PC-3 (cell line): ENCODE measurements around the gene SMARCD2. TPM values are rescaled to one million over a fixed set of nuclear protein-coding genes. Genes with fewer than 3 reads are reported as not detected.

Experiments used
- ATAC-seq: fragments of 200-7000 bp; cut with Tn5 transposase; 2 replicates; pipeline ENCODE4 v1.9.1; 2020; ENCODE audit warnings: mild to moderate bottlenecking, moderate library complexity
- BruUV-seq: library from RNA; stranded (reverse); fragments of 400-500 nt; replicated peaks from 2 replicates; lab custom pipeline; 2021; lab: Mats Ljungman, UMichigan
- CTCF ChIA-PET: fragments of 300-600 bp; sonication (Branson Sonifier 250); formaldehyde crosslinking; loops from one replicate; lab custom pipeline; 2022; ENCODE audit warnings: antibody characterized with exemption; lab: Charles Lee
- POLR2A ChIA-PET: fragments of 300-600 bp; sonication (Branson Sonifier 250); formaldehyde crosslinking; loops from one replicate; lab custom pipeline; 2022; ENCODE audit warnings: antibody characterized with exemption; ENCODE audit not compliant: unreplicated experiment; lab: Charles Lee
- DNase-seq: peaks from one replicate; pipeline ENCODE4 v3.0.0-alpha.2; 2015
- H2AFZ ChIP-seq: fragments of 300-600 bp; sonication (generic); 2 replicates; pipeline ENCODE4 v1.6.0; 2016; ENCODE audit warnings: antibody characterized with exemption, low read length
- H3F3A ChIP-seq: fragments of 300-600 bp; sonication (generic); one replicate; pipeline ENCODE4 v1.6.0; 2017; ENCODE audit warnings: antibody characterized with exemption, low read length, control low read depth, mild to moderate bottlenecking; ENCODE audit not compliant: unreplicated experiment
- H3K27ac ChIP-seq: fragments of 300-600 bp; sonication (generic); 2 replicates; pipeline ENCODE4 v1.5.1; 2016; ENCODE audit warnings: mild to moderate bottlenecking, low read length
- H3K27me3 ChIP-seq: fragments of 300-600 bp; sonication (generic); 2 replicates; pipeline ENCODE4 v1.6.1; 2016; ENCODE audit warnings: low read length, mixed read lengths
- H3K36me3 ChIP-seq: fragments of 300-600 bp; sonication (generic); 2 replicates; pipeline ENCODE4 v1.6.1; 2016; ENCODE audit warnings: low read depth, mixed run types, low read length, mixed read lengths
- H3K4me1 ChIP-seq: fragments of 300-600 bp; sonication (generic); 2 replicates; pipeline ENCODE4 v1.5.1; 2016; ENCODE audit warnings: low read length; ENCODE audit not compliant: insufficient read depth
- H3K4me2 ChIP-seq: fragments of 300-600 bp; sonication (generic); 2 replicates; pipeline ENCODE4 v1.6.0; 2016; ENCODE audit warnings: low read length
- H3K4me3 ChIP-seq: fragments of 300-600 bp; sonication (generic); 2 replicates; pipeline ENCODE4 v1.5.1; 2016; ENCODE audit warnings: mild to moderate bottlenecking, low read length, mixed read lengths
- H3K79me2 ChIP-seq: fragments of 300-600 bp; sonication (generic); 2 replicates; pipeline ENCODE4 v1.6.1; 2017; ENCODE audit warnings: low read length, mixed read lengths
- H3K9ac ChIP-seq: fragments of 300-600 bp; sonication (generic); 2 replicates; pipeline ENCODE4 v1.6.0; 2016; ENCODE audit warnings: mild to moderate bottlenecking, low read length
- H3K9me2 ChIP-seq: fragments of 300-600 bp; sonication (generic); replicated peaks from 2 replicates; pipeline ENCODE4 v1.6.1; 2016; ENCODE audit warnings: mixed run types, low read length, mixed read lengths
- H3K9me3 ChIP-seq: fragments of 300-600 bp; sonication (generic); 2 replicates; pipeline ENCODE4 v1.6.1; 2016; ENCODE audit warnings: low read length, mixed read lengths
- H4K20me1 ChIP-seq: fragments of 300-600 bp; sonication (generic); 2 replicates; pipeline ENCODE4 v1.6.1; 2016; ENCODE audit warnings: low read length, mixed read lengths
- EZH2 ChIP-seq: fragments of 300-600 bp; sonication (generic); IDR thresholded peaks from one replicate; pipeline ENCODE4 v1.6.1; 2017; ENCODE audit warnings: antibody characterized with exemption, mild to moderate bottlenecking, low read length; ENCODE audit not compliant: unreplicated experiment
- EZH2phosphoT487 ChIP-seq: fragments of 300-600 bp; sonication (generic); IDR thresholded peaks from 2 replicates; pipeline ENCODE4 v1.6.1; 2018; ENCODE audit warnings: mild to moderate bottlenecking, antibody characterized with exemption, low read length, borderline replicate concordance
- intact Hi-C: fragments of 100-400 bp; cut with micrococcal nuclease; formaldehyde crosslinking; loops from 2 replicates; pipeline ENCODE4 v1.9.0; 2023
- total RNA-seq: library from RNA; depleted of rRNA; stranded (reverse); fragments of >200 nt; gene quantifications from 2 replicates; pipeline ENCODE4 v1.2.3, GENCODE V29; 2014
- TF ChIP-seq, protein P1 (sequence below): fragments of 300-600 bp; sonication (generic); conservative IDR thresholded peaks from 2 replicates; pipeline ENCODE4 v1.5.1; 2017; ENCODE audit warnings: antibody characterized with exemption, low read depth, mild to moderate bottlenecking, low read length

SMARCD2 gene
- total RNA-seq, 1 experiment from 2014 or later: 152 TPM

DNA sequence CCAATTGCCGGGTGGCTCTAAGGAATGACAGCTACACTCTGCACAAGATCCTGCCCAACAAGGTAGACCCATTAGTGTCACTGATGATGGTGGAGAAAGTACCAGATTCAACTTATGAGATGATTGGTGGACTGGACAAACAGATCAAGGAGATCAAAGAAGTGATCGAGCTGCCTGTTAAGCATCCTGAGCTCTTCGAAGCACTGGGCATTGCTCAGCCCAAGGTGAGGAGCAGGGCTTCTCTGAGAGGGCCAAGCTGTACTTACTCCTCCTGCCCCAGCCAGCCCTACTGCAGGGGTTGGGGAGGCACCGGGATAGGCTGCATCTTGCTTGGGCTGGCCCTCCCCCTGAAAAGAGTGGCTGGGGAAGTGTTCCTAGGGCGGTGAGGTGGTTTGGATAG is 12.2 kb downstream of the SMARCD2 start:
- Histone ChIP-seq H3K27me3 (no peaks in the 10 kb centered on the region), H2AFZ (no peak overlapping the region), H3K9me3 (no peaks in the 10 kb centered on the region), H3K9ac (no peak overlapping the region), H4K20me1 (peaks cover 29% of the 10 kb centered on the region), H3K27ac (no peak overlapping the region), H3K4me1 (peaks cover 21% of the 10 kb centered on the region), H3K79me2 (peaks cover 47% of the 10 kb centered on the region), H3F3A (no peaks in the 10 kb centered on the region), H3K4me2 (no peak overlapping the region), H3K4me3 (no peak overlapping the region), H3K9me2 (no peaks in the 10 kb centered on the region), H3K36me3 (peaks cover 75% of the 10 kb centered on the region)
- no peak for DNase-seq
- no TSS peak for BruUV-seq
- ChIA-PET CTCF (interaction anchor here (0.6 kb wide), 1 partner anchor 248 kb away, joined by 3 read pairs; no protein-coding TSS in a partner anchor), POLR2A (no interaction called here)
- intact Hi-C loops: no loop called here
- TF ChIP-seq, protein P1, sequence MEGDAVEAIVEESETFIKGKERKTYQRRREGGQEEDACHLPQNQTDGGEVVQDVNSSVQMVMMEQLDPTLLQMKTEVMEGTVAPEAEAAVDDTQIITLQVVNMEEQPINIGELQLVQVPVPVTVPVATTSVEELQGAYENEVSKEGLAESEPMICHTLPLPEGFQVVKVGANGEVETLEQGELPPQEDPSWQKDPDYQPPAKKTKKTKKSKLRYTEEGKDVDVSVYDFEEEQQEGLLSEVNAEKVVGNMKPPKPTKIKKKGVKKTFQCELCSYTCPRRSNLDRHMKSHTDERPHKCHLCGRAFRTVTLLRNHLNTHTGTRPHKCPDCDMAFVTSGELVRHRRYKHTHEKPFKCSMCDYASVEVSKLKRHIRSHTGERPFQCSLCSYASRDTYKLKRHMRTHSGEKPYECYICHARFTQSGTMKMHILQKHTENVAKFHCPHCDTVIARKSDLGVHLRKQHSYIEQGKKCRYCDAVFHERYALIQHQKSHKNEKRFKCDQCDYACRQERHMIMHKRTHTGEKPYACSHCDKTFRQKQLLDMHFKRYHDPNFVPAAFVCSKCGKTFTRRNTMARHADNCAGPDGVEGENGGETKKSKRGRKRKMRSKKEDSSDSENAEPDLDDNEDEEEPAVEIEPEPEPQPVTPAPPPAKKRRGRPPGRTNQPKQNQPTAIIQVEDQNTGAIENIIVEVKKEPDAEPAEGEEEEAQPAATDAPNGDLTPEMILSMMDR: no peak
- TF ChIP-seq EZH2 (no peak), EZH2phosphoT487 (no peak)
- no peak for ATAC-seq

DNA sequence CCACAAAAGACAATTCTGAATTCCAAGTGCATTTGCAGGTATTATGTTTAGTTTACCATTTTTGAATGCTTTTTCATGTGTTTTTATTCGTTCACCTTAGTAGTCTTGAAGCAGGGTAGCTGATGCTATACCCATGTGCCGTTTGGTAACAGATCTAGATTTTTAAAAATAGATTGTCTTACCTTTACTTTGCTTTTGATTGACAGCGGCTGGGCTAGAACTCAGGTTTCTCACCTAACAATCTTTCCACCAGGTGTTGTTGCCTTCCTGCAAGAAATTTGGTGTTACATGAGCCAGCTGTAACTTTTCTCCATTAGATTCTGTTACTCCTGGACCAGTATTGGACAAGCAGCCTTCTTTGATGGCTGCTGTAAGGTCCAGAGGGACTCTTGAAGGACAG is 13.5 kb downstream of the SMARCD2 start:
- TF ChIP-seq EZH2: no peak
- no peak for TF ChIP-seq EZH2phosphoT487
- TF ChIP-seq, protein P1: no peak
- Histone ChIP-seq H3K27me3 (no peaks in the 10 kb centered on the region), H3K79me2 (peaks cover 61% of the 10 kb centered on the region), H2AFZ (no peak overlapping the region), H3K4me3 (peak overlapping the region; percentile 89), H3K27ac (no peak overlapping the region), H3K4me2 (peak overlapping the region; percentile 97), H3K9ac (peak overlapping the region; percentile 91), H3K9me2 (no peaks in the 10 kb centered on the region), H3K36me3 (peaks cover 79% of the 10 kb centered on the region), H3K9me3 (no peaks in the 10 kb centered on the region), H3K4me1 (peaks cover 22% of the 10 kb centered on the region), H3F3A (no peaks in the 10 kb centered on the region), H4K20me1 (peaks cover 29% of the 10 kb centered on the region)
- intact Hi-C loops: loop anchor here (5.0 kb wide), 1 partner anchor 132 kb away; no protein-coding TSS in a partner anchor
- no peak for ATAC-seq
- BruUV-seq: no TSS peak
- ChIA-PET POLR2A (interaction anchor here (0.6 kb wide), 1 partner anchor 35 kb away, joined by 3 read pairs; no protein-coding TSS in a partner anchor), CTCF (no interaction called here)
- no peak for DNase-seq

DNA sequence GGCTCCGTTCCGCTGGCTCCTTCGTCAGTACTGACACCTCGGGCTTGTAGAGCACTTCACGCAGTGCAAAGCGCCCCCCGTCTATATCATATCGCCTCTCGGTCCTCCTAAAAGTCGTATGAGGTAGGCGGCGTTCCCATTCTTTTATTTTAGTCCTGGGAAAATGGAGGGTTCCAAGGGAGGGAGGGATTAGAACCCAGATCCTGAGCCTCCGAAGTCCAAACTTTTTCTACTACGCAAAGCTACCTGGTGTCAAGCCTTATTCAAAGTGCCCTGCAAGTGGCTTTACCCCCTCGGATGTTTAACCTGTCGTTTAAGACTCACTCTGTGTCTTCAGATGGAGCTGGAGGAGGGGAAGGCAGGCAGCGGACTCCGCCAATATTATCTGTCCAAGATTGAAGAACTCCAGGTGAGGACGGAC is 14.7 kb downstream of the SMARCD2 start:
- H3K4me2 ChIP-seq: peak overlapping the region; percentile 97
- H3K9me2 ChIP-seq: no peaks in the 10 kb centered on the region
- H4K20me1 ChIP-seq: peaks cover 29% of the 10 kb centered on the region
- intact Hi-C loops: loop anchor here (1.0 to 5.0 kb wide), 3 partner anchors 15 to 131 kb away; partner anchors contain the start of gene CCDC47
- no peaks in the 10 kb centered on the region for H3K9me3 ChIP-seq
- peak overlapping the region; percentile 86; the same call in 1 of the 2 replicates for H2AFZ ChIP-seq
- CTCF ChIA-PET: interaction anchor here (0.6 kb wide), 1 partner anchor 11 kb away, joined by 3 read pairs; no protein-coding TSS in a partner anchor
- peak overlapping the region; percentile 89 for H3K4me3 ChIP-seq
- ATAC-seq: no peak
- peaks cover 22% of the 10 kb centered on the region for H3K4me1 ChIP-seq
- POLR2A ChIA-PET: interaction anchor here (0.6 kb wide), 1 partner anchor 1951 kb away, joined by 3 read pairs; no protein-coding TSS in a partner anchor
- peaks cover 76% of the 10 kb centered on the region for H3K36me3 ChIP-seq
- H3K27me3 ChIP-seq: no peaks in the 10 kb centered on the region
- H3K27ac ChIP-seq: peak overlapping the region; percentile 81
- no TSS peak for BruUV-seq
- H3K79me2 ChIP-seq: peaks cover 61% of the 10 kb centered on the region
- H3K9ac ChIP-seq: peak overlapping the region; percentile 91
- H3F3A ChIP-seq: no peaks in the 10 kb centered on the region
- TF ChIP-seq EZH2: no peak
- TF ChIP-seq, protein P1: 0 out of 2 replicates have a peak, but pooled peaks have one; percentile 10
- TF ChIP-seq EZH2phosphoT487: no peak
- DNase-seq: no peak
